NCI-H524 treated with DMSO at 0.1 percent for 48 hours (cell line): ENCODE data around the gene TIMP3.

Experiments
- DNase-seq: peaks from one replicate; lab custom pipeline; 2025; lab: John Stamatoyannopoulos, UW

TIMP3 gene

DNA sequence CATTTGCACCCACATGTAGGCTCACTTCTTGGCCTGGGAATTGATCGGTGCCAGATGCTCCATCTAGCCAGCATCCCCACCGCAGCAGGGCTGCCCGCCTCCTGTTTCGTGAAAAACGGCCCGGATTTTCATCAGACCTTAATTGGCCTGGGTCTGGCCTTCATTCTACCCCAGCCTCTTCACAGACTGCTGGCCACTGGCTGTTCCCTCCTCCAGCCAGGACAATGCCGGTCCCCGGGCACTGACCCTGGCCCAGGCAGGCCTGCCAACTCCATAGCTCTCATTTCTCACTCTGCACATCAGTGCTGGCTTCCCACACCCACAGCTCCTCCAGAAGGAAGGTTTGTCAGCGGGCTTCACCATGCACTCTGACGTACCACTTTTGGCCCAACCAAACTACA lies 27.9 kb downstream of the TIMP3 start:
- DNase-seq = no peak

GRCh38 chr22:32830473-32830872 lies 29.0 kb downstream of the TIMP3 start:
- no peak for DNase-seq

- no peak for DNase-seq
These were observed 29.5 kb downstream of the TIMP3 start for GRCh38 chr22:32830957-32831356.

- DNase-seq = no peak
These were observed 30.1 kb downstream of the TIMP3 start for GRCh38 chr22:32831584-32831983.

GRCh38 chr22:32832174-32832573 lies 30.7 kb downstream of the TIMP3 start:
- DNase-seq = no peak

DNA sequence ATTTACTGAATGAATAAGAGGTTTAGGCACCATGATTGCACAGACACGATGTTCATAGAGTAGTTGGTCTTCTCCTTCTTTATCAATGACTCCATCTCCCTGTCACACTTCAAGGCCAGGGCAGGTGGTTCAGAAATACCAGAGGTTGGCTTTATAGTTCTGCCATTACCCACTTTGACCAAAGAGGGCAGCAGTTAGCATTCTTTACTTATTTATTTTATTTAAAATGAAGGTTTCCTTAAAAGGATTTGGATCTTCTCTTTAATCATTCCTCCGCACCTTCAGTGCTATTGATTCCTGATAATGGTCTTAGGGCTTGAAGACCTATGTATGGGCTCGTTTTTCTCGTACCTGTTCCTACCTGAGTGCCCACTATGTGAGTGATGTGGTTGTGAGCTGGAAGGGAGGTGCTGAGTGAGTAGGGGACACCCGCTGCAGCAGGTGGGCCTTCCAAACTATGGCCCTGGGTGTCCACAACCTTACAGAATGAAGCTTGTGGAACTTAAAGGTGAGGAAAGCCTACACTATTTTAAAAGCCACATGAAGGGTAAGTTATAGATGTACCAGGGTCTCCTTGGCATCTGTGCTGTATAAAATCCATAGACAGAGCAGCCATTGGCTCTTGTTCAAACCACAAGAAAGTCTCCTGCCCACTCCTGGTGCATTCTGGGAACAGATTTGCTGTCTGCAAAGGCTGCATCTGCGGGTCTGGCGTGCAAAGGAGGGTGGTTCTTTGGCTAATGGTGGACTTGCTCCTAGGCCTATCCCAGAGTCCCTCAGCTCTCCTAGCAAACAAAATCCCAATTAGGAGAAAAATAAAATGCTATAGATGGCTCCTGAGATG lies 35.0 kb downstream of the TIMP3 start:
- no peak for DNase-seq

DNA sequence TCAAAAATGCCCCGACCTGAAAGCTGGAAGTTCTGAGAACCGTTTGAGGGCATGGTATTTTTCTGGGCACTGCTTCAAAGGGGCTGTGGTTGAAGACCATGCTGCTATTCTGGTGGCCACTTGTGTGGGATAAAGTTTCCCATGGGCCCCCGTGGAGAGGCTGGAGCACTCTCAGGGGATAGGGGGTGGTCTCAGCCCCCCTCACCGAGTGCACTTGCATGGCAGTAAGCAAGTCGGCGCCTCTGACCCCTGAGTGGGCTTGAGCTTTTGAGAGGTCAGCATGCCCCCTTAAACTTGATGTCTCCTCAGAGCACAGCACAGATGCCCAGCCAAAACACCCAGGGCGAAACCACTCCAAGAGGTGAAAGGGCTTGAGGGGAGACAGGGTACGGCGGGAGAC lies 35.6 kb downstream of the TIMP3 start:
- no peak for DNase-seq

DNA sequence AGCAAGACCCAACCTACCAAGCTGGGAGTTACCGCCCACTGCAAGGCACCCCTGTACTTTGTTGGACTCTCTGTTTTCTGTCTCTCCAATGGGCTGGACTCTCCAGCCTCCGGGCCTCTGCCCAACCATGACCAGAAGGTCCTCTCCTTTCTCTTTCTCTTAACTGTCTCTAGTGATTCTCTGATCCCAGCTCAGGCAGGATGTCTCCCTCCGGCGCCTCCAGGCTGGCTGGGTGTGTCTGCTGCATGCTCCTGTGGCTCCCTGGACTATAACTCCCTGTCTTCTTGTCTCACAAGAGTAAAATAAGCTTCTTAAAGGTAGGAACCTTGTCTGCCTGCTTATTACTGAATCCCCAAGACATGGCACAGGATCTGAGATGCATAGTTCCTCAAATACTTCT lies 36.3 kb downstream of the TIMP3 start:
- no peak for DNase-seq

DNA sequence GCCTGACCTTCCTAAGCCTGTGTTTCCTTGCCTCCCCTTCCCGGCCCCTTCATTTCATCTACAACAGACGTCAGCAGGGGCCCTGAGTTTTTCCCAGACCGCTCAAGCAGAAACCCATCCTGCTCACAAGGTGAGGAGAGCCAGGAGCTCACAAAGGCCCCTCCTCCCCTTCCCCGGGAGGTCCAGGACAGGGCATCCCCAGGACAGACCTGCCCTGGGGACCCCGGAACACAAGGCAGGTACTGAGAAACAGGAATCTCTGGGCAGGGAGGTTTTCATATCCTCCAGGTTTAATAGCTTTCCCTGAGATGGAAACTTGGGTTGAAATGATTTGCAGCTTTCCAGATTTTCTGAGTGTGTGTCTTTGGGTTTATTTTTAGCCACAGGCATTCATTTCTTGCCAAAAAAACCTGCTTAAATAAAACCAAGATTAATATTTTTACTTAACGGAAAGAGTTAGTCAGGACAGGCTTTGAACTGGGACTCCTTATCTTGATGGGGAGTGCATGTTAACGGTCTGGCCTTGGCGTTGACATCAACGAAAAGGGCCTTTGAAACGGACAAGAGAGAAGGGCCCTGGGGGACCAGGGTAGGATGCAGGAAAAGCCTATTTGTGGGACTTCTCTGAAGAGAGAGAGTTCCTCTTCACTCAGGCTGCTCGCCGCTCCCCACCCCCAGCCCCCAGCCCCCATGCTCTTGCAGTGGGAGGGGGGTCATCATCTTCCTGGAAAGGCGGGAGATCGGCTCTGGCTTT lies 38.5 kb downstream of the TIMP3 start:
- no peak for DNase-seq

DNA sequence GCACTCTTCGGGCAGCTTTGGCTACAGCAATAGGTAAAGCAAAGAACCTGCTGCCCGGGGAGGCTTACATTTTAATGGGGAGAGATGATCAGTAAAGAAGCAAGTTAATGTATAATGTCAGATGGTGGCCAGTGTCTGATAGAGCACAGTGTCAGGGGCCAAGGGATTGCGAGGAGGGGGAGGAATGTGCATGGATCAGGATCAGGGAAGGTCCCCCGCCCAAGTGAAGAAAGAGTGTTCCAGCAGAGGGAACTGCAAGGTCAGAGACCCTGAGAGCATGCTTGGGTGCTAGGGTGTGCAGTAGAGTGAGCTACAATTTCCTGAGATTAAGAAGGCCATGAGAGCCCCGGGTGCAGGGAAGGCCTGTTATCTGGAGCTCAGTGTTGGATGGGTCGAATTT lies 39.7 kb downstream of the TIMP3 start:
- no peak for DNase-seq

- no peak for DNase-seq
These were observed 41.0 kb downstream of the TIMP3 start for GRCh38 chr22:32842486-32842885.

- no peak for DNase-seq
These were observed 41.8 kb downstream of the TIMP3 start for GRCh38 chr22:32843300-32843699.

- DNase-seq = no peak
These were observed 42.7 kb downstream of the TIMP3 start for GRCh38 chr22:32844251-32844650.

- no peak for DNase-seq
These were observed 45.4 kb downstream of the TIMP3 start for GRCh38 chr22:32846780-32847491.

- DNase-seq = no peak
These were observed 46.7 kb downstream of the TIMP3 start for GRCh38 chr22:32848226-32848625.

- DNase-seq = no peak
These were observed 48.0 kb downstream of the TIMP3 start for GRCh38 chr22:32849501-32849900.

DNA sequence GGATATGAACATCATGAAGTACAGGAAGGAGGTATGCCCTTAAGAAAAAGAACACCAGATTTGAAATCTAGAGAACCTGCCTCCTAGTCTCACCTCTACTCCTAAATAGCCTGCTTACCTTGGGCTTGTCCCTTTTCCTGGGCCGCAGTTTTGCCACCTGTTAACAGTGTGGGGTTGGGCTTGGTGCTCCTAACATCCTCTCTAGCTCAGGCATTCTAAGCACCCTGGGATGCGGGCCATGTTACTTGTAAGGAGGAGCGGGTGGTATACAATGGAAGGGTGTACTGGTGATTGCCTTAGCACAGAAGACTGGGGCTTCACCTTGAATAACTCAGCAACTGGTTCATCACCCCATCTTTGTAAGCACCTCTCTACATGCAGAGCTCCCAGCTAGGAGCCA lies 48.7 kb downstream of the TIMP3 start:
- DNase-seq = no peak

GRCh38 chr22:32850591-32851517 lies 49.3 kb downstream of the TIMP3 start:
- DNase-seq = no peak

DNA sequence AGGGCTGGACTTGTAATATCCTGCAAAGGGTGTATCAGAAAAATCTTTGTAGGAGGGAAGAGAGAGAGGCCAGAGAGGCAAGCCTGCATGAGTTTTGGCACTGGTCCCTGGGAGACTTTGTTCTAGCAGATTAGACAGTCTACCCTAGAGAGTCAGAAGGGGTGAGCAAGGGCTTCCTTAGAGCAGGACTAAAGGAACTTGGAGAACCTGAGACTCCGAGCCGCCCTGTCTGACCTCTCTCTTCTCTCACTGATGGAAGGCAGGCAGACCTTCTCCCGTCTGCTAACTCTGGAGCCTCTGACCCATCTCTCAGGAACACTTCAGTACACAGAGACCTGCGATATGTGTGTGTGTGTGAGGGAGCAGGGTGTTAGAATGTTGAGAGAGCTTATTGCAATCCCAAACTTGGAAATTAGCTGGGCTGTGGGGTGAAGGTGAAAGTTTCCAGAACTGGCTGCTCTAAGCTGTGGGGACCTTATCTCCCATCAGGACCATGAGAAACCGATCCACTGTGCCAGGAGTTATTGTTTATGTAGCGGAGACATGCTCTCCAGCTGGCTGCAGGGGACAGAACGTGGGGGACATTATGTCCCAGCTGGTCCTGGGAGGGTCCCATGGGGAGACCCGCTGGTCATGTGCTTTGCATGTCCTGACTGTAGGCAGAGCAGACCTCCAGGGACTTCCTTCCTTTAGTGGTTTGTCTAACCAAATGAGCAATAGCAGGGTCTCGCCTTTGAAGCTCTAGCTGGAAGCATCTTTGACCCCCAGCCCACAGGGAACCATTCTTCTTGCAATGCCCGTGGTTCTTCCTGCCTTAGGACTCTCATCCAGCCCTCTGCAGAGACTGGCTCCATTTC lies 51.1 kb downstream of the TIMP3 start:
- no peak for DNase-seq

GRCh38 chr22:32853662-32854061 lies 52.2 kb downstream of the TIMP3 start:
- DNase-seq = no peak

DNA sequence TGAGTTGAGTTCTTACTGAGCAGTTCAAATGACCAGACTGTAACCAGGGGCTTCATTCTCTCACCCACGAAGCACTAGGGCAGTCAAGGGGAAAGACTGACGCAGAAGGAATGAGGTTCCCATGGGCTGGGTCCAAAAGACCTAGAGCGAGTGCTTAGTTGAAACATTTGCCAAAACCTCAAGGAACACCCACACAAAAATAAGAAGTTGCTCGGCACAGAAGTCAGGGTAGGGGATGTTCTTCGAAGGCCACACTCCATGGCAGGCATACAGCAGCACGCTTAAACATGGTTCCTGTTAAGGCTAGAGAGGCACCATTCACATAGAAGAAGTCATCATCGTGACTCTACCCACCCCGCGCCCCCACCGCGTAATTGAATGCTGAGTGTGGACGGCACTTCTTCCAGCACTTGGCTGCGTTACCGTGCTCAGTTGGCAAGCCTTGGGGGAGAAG lies 52.9 kb downstream of the TIMP3 start:
- no peak for DNase-seq
